ENCODE results near the gene NPAS1. TPM values are rescaled to one million over a fixed set of nuclear protein-coding genes. Genes with fewer than 3 reads are reported as not detected.
"Not testable (repeated sequence)": the region's sequence is repeated elsewhere in the genome, so short reads cannot be mapped to it uniquely, and the experiment has no call there.

NPAS1 gene
- total RNA-seq, 2 donors from 2014 or later, result 0.38 to 0.74 TPM

GRCh38 chr19:47035127-47036096, 15.8 kb downstream of the NPAS1 start:
- intact Hi-C loops (cut with DNase I), result loop anchor here in 1 of 2 donors (10.0 kb wide), 1 partner anchor 89 kb away; no protein-coding TSS in a partner anchor
- DNase-seq (ENCODE audit: low spot score), result peak; percentile 94

DNA sequence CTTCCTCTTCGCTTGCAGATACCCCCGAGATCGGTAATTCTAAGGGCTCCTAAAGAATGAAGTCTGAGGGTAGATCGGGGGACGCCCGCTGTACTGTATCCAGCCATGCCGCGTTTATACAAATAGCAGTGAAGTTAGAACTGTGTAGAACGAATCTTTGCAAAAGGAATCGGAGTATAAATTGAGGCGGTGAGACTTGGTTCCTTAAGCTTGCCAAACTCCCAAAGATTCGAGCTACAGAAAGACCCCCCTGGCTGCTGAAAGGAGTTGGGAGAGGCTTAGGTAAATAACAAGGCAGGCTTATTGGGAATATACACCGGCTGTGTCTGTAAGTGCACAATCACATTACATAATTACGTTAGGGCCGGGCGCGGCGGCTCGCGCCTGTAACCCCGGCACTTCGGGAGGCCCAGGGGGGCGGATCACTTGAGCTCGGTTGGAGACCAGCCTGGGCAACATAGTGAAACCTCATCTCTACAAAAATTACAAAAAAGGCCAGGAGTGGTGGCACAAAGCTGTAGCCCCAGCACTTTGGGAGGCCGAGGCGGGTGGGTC, 16.5 kb downstream of the NPAS1 start:
- intact Hi-C loops (cut with DNase I), result loop anchor here in 1 of 2 donors (10.0 kb wide), 1 partner anchor 89 kb away; no protein-coding TSS in a partner anchor
- no peak for DNase-seq (ENCODE audit: low spot score)

- intact Hi-C loops (cut with DNase I), result loop anchor here in 1 of 2 donors (10.0 kb wide), 1 partner anchor 87 kb away; no protein-coding TSS in a partner anchor
- no peak for DNase-seq (ENCODE audit: low spot score)
Observed at GRCh38 chr19:47037766-47038165, 18.1 kb downstream of the NPAS1 start.

- intact Hi-C loops (cut with DNase I), result loop anchor here in 1 of 2 donors (10.0 kb wide), 1 partner anchor 85 kb away; no protein-coding TSS in a partner anchor
- no peak for DNase-seq (ENCODE audit: low spot score)
Observed at GRCh38 chr19:47039239-47039874, 19.7 kb downstream of the NPAS1 start.

GRCh38 chr19:47040869-47041268, 21.2 kb downstream of the NPAS1 start:
- intact Hi-C loops (cut with DNase I), result no loop called here
- DNase-seq (ENCODE audit: low spot score), result no peak

DNA sequence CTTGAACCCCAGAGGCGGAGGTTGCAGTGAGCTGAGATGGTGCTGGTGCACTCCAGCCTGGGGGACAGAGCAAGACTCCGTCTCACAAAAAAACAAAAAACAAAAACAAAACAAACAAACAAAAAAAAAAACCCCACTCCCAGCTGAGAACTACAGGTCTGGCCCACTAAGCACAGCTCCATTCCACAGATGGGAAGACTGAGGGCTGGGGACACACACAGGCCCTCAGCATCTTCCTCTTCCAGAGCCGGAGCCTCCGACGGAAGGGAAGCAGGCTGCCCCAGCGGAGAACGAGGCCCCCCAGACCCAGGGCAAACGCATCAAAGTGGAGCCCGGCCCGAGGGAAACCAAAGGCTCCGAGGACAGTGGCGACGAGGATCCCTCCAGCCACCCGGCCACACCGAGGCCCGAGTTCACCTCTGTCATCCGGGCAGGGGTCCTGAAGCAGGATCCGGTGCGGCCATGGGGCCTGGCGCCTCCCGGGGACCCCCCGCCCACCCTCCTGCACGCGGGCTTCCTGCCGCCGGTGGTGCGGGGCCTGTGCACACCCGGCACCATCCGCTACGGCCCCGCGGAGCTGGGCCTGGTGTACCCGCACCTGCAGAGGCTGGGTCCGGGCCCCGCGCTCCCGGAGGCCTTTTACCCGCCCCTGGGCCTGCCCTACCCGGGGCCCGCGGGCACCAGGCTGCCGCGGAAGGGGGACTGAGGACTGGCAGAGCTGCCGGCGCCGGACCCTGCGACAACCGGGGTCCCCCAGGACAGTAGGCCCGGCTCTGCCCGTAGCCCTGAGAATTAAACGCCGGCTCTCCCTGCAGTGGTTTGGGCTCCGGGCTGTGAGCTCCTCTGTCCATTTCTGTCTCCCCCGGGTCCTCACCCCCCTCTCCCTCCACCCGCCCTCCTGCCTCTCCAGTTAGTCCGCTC, 25.6 kb downstream of the NPAS1 start:
- no peak for DNase-seq (ENCODE audit: low spot score)
- intact Hi-C loops (cut with DNase I), result no loop called here

GRCh38 chr19:47045867-47046470, 26.3 kb downstream of the NPAS1 start:
- intact Hi-C loops (cut with DNase I), result no loop called here

DNA sequence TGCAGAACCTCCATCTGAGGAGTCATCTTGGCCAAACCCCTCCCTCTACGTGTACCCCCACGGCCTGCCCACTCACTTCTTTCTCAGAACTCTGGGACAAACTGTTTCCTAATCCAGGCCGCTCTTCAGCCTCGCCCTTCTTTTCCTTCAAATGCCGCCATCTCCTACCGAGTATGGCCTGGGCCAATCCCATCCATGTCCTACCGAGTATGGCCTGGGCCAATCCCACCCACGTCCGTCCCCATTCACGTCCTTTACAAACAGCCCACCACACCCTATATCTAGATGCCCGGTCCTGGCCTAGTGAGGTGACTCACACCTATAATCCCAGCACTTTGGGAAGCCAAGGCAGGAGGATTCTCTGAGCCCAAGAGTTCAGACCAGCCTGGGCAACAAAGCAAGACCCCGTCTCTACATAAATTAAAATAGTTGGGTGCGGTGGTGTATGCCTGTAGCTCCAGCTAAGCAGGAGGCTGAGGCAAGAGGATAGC, 27.7 kb downstream of the NPAS1 start:
- no peak for DNase-seq (ENCODE audit: low spot score)
- intact Hi-C loops (cut with DNase I), result no loop called here

More at GRCh38 chr19:47045867-47046470, 26.3 kb downstream of the NPAS1 start:
- DNase-seq (ENCODE audit: low spot score), result no peak

GRCh38 chr19:47047763-47048405, 28.2 kb downstream of the NPAS1 start:
- peak; percentile 92 for DNase-seq (ENCODE audit: low spot score)
- intact Hi-C loops (cut with DNase I), result no loop called here

- no peak for DNase-seq (ENCODE audit: low spot score)
- intact Hi-C loops (cut with DNase I), result no loop called here
Observed at GRCh38 chr19:47049307-47049700, 29.7 kb downstream of the NPAS1 start.

DNA sequence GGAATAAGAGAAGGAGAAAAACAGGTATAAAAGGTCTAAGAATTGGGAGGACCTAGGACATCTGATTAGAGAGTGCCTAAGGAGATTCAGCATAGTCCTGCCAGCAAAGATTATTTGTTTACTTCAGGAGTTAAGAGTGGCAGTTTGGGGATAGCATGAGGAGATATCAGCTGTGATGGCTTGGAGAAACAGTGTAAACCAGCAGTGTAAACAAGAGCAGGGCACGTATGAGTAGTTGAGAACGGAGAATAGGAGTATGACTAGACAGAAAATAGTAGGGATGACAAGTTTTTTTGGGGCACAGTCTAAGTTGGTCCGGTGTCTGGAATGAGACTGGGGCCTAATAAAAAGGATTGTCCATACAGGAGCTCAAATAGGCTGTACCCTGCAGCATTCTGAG, 30.9 kb downstream of the NPAS1 start:
- DNase-seq (ENCODE audit: low spot score), result not testable (repeated sequence)
- intact Hi-C loops (cut with DNase I), result loop anchor here in 1 of 2 donors (5.0 kb wide), 1 partner anchor 352 kb away; no protein-coding TSS in a partner anchor

DNA sequence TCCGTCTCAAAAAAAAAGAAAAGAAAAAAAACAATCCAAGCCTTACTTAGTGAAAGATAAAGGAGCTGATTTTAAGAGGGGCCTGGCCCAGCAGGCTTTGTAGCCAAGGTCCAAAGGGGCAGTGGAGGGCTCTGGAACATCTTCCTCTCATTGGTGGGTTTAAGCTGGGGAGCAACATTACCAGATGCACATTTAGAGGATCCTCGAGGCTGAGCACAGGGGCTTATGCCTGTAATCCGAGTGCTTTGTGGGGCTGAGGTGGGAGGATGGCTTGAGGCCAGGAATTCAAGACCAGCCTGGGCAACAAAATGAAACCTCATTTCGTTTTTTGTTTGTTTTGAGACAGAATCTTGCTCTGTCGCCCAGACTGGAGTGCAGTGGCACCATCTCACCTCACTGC, 36.8 kb downstream of the NPAS1 start:
- intact Hi-C loops (cut with DNase I), result no loop called here

GRCh38 chr19:47057328-47057727, 37.7 kb downstream of the NPAS1 start:
- DNase-seq (ENCODE audit: low spot score), result no peak
- intact Hi-C loops (cut with DNase I), result no loop called here

More for the DNA sequence above, 36.8 kb downstream of the NPAS1 start:
- DNase-seq (ENCODE audit: low spot score), result no peak

DNA sequence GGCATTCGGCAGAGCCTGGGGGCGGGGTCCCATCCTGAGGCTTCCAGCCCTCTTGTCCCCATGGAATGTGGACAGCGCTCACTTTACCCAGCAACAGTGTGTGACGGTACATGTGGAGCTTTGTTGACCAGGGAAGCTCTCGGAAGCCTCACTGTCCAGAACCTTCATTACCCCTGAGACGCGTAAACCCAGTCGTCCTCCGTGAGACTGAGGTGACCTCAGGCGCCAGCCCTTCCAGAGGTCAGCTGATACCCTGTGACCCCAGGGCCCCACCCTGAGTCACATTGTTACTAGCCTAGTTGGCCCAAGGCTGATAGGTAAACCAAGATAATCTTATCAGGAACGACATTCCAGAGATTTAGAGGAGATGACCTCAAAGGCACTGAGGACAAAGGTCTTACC, 39.0 kb downstream of the NPAS1 start:
- intact Hi-C loops (cut with DNase I), result no loop called here
- DNase-seq (ENCODE audit: low spot score), result no peak

GRCh38 chr19:47063874-47064273, 44.2 kb downstream of the NPAS1 start:
- intact Hi-C loops (cut with DNase I), result no loop called here
- DNase-seq (ENCODE audit: low spot score), result no peak

GRCh38 chr19:47065242-47065641, 45.6 kb downstream of the NPAS1 start:
- DNase-seq (ENCODE audit: low spot score), result no peak
- intact Hi-C loops (cut with DNase I), result no loop called here

DNA sequence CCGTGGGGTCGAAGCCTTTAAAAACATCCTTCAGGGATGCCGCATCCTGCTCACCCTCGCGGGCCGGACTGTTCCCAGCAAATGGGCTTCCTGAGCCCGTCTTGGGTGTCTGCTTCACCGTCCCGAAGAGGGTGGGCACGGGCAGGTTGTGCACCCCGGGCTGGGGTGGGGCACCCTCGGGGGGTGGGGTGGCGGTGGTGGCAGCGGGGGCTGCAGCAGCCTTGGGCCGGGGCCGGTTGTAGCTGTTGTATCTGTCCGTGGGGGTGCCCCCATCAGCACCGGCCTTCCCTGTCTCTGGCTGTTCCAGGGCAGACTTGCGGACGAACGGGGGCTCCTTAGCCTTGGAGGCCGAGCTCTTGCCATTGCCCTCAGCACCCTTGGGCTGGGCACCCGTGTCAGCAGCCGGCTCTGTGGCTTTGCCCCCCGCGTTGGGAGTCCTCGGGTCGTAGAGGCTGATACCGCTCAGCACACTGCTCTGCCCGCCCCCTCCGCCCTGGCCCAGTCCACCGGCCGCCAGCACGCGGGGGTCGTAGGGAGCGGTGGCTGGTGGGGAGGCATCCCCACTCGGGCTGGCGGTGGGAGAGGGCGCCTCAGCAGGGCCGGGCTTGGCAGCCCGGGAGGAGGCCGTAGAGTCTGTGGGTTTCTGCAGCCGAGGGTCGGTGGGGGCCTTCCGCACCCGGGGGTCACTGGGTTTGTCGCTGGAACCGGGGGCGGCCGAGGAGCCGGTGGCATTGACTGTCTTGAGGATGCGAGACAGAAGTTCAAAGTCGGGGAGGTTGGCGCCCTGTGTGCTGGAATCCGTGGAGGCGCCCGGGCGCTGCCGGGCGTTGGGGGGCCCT, 47.0 kb downstream of the NPAS1 start:
- intact Hi-C loops (cut with DNase I), result no loop called here
- no peak for DNase-seq (ENCODE audit: low spot score)

Data from posterior vena cava (tissue), 2 donors.